Effector CD4-positive, alpha-beta T cell (primary cell): ENCODE measurements around the gene DPEP3.
A peak's percentile ranks its signal among the peaks of the same experiment; 100 is the strongest.
"Not testable (repeated sequence)": the region's sequence is repeated elsewhere in the genome, so short reads cannot be mapped to it uniquely, and the experiment has no call there.

Experiments used
- DNase-seq: peaks from one replicate; pipeline ENCODE4 v3.0.0-alpha.2; 2020

DPEP3 gene

DNA sequence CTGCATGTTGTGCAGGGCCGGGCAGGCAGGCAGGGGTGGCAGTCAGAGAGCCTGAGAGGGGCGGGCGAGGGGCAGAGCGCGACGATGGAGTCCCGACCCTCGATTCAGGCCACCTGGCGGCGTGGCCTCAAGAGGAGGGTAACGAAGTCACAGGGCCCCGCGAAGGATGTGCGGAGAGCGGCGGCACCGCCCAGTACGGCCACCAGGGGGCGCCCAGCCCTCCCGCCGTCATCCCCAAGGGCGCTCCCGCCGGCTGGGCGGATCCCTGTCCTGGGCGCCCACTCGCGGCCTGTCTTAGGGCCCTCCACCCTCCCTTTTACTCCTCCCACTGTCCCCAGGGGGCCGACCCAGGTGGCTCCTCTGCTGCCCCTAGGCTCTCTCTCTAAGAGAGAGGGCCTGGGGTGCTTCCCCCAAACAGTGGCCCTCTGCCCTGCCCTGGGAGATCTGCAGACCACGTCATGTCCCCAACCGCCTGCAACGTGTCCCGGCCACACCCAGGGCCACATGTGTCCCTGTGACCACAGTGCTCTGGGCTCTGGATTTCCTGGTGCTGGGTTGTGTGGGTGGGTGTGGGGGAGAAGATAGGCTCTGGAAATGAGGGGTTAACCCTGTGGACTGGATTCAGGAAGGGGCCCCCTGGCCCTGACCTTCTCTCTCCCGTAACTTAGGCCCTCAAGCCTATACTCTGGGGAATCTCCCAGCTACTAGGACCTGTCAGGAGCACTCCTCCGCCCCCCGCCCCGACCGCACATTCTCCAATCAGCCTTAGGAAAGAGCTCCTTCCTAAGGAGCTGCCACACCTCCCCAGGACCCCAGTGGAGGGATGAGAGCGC lies 13.1 kb upstream of the DPEP3 start:
- DNase-seq: peak; percentile 71

DNA sequence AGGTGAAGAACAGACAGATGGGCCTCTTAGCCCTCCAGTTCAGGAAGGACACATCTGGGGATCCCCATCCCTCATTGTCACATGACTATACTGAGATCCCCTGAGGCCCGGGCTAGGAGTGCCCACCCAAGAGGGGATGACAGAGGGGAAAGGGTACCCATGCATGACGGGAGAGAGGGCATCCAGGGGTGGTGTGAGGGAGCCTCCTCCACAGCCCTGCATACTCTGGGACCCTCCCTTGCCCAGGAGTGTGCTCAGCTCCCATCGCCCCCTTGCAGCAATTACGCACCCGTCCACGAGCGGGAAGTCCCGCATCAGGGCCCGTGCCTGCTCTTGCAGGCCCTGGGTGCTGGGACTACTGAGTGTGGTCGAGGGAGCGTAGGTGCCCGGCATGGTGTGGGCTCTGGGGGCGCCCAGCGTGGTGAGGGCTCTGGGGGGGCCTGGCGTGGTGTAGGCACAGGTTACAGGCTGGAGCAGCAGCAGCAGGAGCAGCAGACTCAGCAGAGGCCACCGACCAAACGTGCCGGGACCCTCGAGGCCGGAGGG lies 12.4 kb upstream of the DPEP3 start:
- no peak for DNase-seq

DNA sequence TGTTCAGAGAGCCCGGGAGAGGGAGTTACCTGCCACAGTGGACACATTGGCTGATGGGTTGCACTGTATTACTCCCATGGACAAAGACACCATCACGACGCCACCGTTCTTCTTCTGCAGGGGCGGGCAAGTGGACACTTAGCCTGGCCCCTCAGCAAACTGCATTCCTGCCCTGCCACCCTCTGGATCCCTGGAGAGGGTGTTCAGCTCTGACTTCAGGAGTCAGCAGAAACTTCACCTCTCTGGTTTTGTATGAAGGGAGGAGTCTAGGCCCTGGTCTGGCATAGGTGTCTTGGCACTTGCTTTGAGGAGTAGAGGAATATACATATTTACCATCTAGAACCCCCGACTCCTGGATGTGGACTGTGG lies 9.7 kb upstream of the DPEP3 start:
- DNase-seq: no peak

DNA sequence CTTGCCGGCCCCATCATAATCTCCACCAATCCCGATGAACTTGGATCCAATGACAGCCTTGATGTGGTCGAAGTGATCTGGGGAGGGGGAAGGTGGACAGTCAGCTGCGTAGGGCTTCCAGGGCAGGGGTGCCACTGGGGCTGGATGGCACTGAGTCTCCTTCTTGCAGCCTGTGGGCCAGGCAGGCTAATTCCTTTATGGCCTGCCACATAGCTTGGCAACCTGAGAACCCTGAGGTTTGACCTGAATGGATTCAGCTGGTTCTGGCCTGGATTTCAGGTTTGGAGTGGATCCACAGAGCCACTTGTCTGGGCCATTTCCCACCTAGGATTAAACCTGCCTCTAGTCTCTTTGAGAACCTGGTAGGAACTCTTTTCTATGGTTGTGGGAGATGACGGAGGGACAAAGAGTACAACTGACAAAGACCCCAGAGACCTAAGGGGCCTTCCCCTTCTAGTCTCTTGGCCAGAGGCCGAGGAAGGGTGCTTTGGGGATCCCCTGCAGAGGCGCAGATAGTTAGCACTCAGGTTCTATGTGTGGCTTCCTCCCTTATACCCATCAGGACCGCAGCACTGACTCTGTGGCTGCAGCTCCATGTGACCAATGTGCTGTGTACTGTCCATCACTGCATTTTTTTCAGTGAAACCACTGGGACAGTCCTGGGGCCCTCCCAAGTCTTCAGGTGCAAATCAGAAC lies 9.2 kb upstream of the DPEP3 start:
- DNase-seq: no peak

DNA sequence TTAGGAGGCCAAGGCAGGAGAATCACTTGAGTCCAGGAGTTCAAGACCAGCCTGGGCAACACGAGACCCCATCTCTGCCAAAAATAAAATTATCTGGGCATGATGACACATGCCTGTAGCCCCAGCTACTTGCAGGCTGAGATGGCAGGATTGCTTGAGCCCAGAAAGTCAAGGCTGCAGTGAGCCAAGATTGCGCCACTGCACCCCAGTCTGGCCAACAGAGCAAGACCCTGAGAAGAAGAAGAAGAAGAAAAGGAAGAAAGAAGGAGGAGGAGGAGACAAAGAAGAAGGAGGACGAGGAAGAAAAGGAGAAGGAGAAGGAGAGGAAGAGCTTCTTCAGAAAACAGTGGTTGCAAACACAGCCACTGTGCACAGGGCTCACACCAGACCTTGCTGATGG lies 8.4 kb upstream of the DPEP3 start:
- DNase-seq: no peak

DNA sequence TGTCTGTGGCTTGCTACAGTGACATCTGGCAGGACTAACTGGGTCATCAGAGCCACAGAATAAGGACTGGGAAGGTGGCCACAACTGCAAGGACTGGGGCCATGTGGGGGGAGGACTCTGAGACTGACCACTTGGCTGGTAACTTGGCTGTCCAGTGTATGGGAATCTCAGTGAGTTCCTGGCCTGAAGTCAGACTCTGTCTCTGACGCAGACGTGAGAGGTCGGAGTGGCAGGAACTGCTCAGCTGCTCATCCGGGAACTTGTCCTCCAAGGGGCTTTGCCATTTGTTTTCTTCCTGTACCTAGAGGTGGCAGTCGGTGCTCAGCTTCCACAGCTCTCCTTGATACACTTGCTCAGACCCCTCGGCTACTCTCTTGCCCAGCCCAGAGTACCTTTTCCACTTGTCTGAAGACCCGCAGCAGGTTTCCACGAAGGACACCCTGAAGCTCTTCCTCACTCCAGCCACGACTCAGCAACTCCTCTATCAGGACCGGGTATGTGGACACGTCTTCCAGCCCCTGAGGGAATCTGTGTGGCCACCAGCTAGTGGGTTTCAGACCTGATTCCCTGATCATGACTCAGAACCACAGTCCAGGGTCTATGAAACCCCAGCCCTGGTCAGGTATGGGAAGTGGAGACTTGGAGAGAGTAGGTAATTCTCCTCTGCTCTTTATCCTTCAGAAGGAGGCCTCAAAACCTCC lies 7.3 kb upstream of the DPEP3 start:
- no peak for DNase-seq

DNA sequence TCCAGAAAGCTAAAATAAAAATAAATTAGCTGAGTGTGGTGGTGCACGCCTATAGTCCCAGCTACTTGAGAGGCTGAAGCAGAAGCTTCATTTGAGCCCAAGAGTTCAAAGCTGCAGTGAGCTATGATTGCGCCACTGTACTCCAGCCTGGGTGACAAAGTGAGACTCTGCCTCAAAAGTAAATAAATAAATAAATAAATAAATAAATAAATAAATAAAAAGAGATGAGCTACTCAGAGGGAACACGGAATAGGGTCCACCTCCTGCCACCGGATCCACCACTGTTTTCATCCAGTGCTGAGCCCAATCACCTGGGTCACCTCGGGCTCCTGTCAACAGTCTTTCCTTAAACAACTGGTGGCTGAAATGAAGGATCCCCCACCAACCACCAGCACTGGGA lies 6.7 kb upstream of the DPEP3 start:
- DNase-seq: no peak

DNA sequence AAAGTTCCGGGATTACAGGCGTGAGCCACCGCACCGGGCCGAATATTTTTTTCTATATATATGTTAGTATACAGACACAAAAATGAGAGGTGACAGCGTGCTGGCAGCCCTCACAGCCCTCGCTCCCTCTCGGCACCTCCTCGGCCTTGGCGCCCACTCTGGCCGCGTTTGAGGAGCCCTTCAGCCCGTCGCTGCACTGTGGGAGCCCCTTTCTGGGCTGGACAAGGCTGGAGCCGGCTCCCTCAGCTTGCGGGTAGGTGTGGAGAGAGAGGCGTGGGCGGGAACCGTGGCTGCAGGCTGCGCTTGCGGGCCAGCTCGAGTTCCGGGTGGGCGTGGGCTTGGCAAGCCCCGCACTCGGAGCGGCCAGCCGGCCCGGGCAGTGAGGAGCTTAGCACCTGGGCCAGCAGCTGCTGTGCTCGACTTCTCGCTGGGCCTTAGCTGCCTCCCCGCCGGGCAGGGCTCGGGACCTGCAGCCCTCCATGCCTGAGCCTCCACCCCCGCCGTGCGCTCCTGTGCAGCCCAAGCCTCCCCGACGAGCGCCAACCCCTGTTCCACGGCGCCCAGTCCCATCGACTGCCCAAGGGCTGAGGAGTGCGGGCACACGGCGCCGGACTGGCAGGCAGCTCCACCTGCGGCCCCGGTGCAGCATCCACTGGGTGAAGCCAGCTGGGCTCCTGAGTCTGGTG lies 1.9 kb upstream of the DPEP3 start:
- no peak for DNase-seq

DNA sequence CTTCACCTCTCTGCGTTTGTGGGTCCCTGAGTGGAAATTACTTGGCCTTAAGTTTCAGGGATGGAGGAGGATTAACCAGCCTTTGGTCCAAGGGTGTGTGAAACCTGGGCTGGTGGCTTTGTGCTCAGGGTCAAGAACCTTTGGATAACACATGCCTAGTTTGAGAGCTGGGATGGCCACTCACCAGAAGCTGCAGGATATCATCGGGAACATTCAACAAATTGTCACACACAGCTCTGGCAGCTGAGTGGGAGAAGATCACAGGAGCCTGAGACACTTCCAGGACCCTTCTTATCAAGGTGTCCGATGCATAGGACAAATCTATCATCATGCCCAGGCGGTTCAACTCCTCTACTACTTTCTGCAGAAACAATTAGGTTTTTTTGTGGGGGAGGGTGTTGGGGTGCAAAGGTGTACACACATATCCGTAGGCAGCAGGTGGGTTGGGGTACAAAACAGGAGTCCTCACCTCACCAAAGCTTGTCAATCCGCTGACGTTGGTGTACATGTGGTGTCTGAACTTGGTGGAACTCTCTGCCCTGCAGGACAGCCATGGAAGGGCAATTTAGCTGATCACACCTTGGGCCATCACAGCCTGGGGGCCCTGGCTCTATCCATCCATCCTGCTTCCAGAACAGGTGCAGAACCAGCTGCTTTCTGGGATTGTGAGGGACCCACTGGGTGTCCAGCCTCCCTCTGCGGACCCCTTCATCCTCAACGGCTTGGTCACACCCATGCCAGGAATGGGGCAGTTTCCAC lies 2.7 kb downstream of the DPEP3 start:
- no peak for DNase-seq

DNA sequence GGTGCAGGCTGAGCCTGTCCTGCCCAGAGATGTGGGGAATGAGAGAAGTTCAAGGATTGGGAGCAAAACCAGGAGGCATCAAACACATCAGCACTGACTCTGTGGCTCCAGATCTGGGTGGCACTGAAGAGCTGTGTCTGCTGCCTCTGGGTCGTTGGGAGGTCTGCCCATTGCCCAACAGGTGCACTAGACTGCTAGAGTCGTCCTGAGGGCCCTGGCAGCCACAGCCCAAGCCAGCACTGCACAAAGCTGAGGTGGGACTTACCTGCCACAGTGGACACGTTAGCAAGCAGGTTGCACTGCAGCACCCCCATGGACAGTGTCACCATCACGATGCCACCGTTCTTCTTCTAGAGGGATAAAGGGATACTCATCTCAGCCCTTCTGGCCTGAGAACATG lies 3.3 kb downstream of the DPEP3 start:
- DNase-seq: no peak

DNA sequence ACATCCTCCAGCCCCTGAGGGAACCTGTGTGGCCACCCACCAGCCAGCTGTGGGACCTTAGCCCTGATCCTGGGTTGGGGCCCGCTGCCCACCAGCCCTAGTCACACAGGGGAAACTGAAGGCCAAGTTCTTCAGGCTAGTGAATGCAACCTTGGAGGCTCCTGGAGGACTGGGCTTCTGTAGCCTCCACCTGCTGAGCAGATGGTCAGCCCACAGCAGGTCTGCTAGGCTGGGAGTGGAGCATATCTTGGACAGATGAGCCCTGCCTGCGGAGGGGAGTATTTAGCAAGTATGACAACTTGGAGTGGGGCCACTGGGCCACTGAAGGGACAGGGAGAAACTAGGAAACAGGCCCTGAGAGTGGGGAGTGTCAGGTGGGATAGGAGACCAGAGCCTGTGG lies 4.1 kb downstream of the DPEP3 start:
- no peak for DNase-seq

DNA sequence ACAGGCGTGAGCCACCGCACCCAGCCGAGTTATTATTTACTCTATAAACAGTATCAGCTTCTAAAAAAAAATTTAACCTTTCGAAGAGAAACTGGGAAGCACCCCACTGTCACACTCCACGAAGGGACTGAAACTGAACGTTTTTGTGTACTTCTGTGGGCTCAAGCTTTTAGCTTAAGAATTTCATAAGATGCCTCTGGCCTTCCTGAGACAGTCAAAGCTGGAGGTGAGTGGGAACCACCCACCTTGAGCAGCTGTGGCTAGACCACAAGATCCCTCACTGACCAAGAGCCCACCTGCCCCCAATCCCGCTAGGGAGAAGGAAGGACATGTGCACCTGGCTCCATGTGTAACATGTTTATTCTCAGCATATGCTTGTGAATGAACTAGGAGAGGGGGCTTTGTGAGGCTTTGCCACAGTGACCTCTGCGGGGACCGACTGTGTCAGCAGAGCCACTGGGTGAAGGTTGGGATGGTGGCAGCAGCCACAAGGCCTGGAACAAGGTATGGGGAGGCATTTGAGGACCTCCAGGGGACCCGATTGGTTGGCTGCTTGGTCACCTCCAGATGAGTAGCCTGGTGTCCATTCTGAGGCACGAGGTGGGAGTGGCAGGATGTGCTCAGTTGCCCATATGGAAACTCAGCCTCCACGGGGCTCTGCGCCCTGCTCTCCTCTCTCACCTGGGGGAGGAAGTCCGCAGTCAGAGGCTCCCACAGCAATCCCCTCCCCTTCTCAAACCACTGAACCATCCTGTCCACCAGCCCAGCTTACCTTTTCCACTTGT lies 4.8 kb downstream of the DPEP3 start:
- no peak for DNase-seq

DNA sequence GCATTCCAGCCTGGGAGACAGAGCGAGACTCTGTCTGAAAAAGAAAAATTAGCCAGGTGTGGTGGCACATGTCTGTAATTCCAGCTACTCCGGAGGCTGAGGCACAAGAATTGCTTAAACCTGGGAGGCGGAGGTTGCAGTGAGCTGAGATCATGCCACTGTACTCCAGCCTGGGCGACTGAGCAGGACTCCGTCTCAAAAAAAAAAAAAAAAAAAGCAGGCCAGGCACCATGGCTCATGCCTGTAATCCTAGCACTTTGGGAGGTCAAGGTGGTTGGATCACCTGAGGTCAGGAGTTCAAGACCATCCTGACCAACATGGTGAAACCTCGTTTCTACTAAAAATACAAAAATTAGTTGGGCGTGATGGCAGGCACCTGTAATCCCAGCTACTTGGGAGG lies 8.0 kb downstream of the DPEP3 start:
- not testable (repeated sequence) for DNase-seq

DNA sequence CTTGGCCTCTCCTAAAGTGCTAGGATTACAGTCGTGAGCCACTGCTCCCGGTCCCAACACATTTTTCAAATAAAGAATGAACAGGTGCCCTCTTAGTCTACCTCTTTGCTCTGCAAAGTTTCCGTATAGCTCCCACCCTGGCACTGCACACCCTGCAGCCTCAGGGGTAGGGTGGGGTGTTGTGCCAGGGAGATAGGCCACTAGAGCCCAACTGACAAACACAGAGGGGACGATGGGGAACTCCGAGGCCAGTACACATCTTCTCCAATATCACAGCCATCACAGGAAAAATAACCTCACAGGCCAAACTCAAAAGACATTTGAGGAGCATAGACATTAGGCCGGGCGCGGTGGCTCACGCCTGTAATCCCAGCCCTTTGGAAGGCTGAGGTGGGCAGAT lies 9.2 kb downstream of the DPEP3 start:
- DNase-seq: no peak

DNA sequence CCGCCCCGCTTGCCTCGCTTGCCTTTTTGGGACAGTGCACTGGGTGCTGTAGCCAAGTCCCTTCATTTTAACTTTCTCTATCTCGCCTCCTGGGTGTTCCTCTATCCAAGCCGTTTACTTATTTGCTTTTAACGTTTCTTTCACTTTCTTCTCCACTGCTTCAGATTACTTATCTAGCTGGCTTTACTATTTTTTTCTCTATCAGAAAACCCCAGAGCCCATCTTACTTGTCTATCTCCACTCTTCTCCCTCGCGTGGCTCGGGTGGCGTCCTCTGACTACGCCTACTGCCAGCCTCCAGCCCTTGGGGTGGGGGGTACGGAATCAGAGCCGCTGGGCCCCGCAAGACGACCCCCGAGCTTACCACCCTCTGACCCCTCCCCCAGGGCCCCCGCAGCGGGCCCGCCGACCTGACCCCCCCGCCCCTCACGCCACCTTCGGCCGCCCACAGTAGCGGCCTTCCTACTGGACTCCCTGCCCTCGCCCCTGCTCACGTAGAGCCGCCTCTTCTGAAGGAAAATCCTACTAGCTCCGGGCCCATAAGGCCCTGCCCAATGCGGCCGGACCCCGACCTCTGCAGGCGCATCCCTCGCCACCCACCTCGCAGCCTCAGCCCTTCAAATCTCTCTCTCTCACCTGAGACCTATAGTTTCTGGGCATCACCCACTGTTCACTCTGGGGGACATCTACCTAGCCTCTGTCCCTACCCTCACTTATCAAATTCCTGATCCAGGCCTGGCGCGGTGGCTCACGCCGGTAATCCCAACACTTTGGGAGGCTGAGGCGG lies 10.9 kb downstream of the DPEP3 start:
- no peak for DNase-seq

DNA sequence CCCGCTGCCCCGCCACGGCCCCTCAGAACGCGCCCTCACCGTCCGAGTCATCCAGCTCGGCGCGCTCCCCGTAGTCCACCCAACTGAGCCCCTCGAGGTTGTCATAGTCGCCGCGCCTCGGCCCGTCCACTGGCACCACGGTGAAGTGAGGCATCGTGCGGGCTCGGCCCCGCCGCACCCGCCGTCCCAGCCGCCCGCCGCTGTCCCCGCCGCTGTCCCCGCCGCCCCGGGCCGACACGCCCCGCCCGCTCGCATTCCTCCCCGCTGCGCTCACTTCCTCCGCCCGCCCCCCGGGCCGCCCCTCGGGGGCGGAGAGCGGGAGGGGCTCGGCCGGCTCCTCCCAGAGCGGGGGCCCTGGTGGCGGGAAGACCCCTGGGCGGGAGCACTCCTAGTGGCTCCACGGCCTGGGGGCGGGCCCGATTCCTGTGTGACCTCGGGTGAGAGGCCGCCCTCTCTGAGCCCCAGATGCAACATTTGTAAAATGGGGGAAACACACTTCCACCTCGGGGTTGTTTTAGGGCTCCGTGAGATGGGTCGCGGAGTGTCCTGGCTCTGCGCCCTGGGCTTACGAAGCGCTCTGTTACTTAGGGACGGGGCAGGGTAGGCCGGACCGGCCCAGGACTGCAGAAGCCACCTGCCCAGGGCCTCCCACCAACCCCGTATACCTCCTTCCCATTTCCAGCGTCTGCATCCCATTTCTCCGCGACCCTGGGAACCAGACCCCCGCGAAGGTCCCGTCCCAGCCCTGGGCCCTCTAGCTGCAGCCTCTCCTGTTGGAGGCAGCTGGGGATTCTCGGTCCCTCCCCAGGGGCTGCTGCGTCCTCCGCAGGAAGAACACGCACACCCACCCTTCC lies 11.7 kb downstream of the DPEP3 start, which contains the start of gene SLC12A4:
Gene SLC12A4, minus strand, starts transcription at position 238 of the 854 bp plus-strand sequence. Its CDS starts 84 bp downstream, at position 154.
- peak; percentile 84 for DNase-seq

DNA sequence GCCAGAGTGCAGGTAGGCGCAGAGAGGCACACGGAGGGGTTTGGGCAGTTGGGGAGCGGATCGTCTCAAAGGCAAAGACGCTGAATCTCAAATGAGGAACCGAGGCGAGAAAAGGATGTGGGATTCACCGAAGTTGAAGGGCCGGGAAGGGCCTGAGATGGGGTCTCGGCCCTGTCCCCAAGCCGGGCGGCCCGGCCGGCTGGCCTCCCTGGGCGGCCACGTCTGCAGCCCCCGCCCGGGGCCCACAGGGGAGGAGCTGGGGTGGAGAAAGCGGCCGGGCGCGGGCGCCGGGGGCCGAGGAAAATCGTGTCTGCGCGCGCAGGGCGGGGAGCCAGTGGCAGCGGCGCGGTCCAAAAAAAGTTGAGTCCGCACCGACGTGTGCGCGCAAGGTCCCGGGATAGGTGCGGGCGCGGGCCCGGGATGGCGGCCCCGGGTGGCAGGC lies 12.3 kb downstream of the DPEP3 start:
- peak; percentile 18 for DNase-seq

DNA sequence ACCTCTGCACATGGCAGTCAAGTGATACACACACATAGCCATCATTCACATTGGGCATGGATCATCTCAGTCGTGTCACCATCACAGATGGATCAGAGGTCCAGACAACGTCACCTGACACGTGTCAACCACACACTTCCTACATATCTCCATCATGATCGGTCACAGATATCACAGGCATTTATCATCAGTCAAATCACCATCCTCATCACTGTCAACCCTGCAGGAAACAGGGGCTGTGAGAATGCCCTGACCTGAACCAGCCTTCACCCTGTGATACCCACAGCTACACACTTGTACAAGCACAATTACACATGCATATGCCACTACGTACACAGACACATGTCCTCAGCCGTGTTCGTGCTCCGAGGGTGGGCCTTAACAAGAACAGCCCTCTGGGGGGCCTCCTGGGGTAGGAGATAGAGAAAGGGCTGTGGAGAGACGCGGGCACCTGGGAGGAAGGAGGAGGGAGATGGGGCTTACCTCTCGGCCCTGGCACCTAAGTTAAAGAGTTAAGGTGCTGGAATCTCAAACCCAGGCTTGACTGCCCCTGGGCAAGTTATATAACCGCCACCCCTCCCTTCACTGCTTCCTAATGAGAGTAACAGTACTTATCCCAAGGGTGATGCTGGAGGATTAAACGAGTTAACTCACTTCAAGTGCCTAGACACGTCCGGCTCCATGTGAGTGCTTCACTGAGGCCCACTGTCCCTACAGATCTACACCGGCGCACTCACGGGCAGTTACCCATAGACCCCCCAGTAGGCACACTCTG lies 12.9 kb downstream of the DPEP3 start:
- no peak for DNase-seq
